Ishikawa (cell line): ENCODE results near the gene PKP3.

Source experiments
- EP300 ChIP-seq: IDR thresholded peaks from 2 replicates; pipeline ENCODE4 v1.6.1; 2012; ENCODE audit warnings: borderline replicate concordance
- FOXM1 ChIP-seq: IDR thresholded peaks from 2 replicates; pipeline ENCODE4 v1.6.1; 2012; ENCODE audit warnings: low read depth, borderline replicate concordance
- MAX ChIP-seq: IDR thresholded peaks from 2 replicates; pipeline ENCODE4 v1.6.1; 2012
- RAD21 ChIP-seq: IDR thresholded peaks from 2 replicates; pipeline ENCODE4 v1.6.1; 2012; ENCODE audit warnings: low read depth
- TAF1 ChIP-seq: IDR thresholded peaks from 2 replicates; pipeline ENCODE4 v1.6.1; 2012; ENCODE audit warnings: low read depth, mild to moderate bottlenecking
- YY1 ChIP-seq: IDR thresholded peaks from 2 replicates; pipeline ENCODE4 v1.6.1; 2012; ENCODE audit warnings: low read depth
- TF ChIP-seq, protein P1 (sequence below): IDR thresholded peaks from 2 replicates; pipeline ENCODE4 v1.6.1; 2012; ENCODE audit warnings: low read depth, mild to moderate bottlenecking

DNA sequence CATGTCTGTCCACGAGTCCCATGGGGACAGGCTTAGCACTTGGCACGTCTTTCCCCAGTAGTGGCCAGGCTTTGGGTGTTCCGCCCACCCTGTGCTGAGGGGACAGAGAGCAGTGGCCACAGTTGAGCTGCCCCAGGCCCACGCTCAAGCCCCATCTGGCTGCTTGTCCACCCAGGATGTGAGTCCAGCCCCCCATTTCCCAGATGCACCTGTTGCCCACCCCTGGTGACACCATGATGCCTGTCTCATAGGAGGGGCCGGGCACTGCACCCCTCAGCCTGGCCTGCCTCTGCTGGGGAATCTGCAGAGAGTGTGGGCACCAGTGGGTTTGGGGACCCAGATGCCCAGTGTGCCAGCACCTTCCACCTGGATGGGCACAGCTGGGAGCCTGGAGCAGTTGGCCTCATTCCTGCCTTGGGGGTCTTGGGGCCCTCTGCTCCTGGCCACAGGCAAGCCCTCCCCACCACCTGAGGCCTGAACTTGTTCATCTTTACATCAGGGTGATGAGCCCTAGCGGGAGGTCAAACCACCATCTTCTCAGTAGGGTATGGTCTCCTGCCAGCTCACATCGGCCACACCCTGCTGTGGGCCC lies 15.1 kb downstream of the PKP3 start:
- TF ChIP-seq TAF1 (no peak), EP300 (no peak), RAD21 (no peak), YY1 (no peak), FOXM1 (no peak), MAX (no peak)
- TF ChIP-seq, protein P1, sequence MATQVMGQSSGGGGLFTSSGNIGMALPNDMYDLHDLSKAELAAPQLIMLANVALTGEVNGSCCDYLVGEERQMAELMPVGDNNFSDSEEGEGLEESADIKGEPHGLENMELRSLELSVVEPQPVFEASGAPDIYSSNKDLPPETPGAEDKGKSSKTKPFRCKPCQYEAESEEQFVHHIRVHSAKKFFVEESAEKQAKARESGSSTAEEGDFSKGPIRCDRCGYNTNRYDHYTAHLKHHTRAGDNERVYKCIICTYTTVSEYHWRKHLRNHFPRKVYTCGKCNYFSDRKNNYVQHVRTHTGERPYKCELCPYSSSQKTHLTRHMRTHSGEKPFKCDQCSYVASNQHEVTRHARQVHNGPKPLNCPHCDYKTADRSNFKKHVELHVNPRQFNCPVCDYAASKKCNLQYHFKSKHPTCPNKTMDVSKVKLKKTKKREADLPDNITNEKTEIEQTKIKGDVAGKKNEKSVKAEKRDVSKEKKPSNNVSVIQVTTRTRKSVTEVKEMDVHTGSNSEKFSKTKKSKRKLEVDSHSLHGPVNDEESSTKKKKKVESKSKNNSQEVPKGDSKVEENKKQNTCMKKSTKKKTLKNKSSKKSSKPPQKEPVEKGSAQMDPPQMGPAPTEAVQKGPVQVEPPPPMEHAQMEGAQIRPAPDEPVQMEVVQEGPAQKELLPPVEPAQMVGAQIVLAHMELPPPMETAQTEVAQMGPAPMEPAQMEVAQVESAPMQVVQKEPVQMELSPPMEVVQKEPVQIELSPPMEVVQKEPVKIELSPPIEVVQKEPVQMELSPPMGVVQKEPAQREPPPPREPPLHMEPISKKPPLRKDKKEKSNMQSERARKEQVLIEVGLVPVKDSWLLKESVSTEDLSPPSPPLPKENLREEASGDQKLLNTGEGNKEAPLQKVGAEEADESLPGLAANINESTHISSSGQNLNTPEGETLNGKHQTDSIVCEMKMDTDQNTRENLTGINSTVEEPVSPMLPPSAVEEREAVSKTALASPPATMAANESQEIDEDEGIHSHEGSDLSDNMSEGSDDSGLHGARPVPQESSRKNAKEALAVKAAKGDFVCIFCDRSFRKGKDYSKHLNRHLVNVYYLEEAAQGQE, result no peak
